Activated CD4-positive, alpha-beta T cell treated with anti-CD3 and anti-CD28 coated beads, Interleukin-2, amount 50 U/mL, for 48 hours (primary cell): ENCODE measurements around the gene GPR39.

ENCODE experiments used
- DNase-seq, 2 experiments: peaks; one replicate each; pipeline ENCODE4 v3.0.0-alpha.2; 2020

Gene GPR39

DNA sequence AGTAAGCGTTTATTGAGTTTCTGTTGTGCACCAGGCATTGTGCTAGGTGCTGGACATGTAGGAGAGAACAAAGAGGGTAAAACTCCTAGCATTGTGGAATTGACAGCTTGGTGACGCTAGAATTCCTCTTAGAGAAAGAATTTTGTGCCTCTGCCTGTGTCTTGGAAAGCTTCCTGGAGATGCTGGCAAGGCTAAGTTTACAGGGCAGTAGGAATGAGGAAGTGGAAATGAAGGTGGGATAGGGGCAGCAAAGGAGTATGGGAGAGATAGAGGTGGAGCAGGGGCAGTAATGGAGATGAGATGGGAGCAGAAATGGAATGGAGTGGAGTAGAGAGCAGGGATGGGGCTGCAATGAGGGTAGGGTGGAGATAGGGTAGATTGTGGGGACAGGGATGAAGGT lies 29.8 kb downstream of the GPR39 start:
- DNase-seq: no peak

DNA sequence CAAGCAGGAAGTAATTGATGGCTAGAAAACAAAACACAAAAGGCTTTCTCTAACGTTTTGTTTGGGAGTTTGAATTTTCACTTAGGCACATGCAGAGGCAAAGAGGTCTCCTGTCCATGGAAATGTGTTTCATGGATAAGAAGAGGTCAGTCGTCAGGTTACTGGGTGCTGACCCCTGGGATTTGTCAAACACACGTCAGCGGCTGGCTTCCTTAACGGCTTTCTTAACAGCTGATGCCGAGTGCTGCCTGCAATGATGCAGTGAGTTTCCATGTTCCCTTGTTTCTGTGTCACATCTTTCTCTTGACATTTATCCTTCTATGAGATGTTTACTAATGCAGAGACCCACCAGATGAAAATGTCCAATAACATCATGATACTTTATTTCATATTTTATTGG lies 31.7 kb downstream of the GPR39 start:
- no peak for DNase-seq

DNA sequence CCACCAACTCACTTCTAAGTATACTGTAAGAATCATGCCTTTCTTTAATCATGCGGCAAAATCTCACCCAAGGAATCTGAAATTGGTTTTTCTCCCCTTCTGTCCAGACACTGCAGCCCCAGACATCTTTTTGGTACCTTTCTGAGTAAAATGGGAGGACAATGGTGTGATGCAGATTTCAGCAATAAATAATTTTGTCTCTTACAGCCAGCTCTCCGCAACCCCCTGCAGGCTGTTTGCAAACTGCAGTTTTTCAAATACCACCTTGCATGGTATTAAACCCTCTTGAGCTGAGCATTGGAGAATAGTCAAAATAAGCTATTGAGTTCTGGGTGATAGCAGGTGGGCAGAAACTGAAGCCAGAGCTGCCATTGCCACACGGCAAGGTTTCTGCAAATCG lies 32.2 kb downstream of the GPR39 start:
- no peak for DNase-seq

DNA sequence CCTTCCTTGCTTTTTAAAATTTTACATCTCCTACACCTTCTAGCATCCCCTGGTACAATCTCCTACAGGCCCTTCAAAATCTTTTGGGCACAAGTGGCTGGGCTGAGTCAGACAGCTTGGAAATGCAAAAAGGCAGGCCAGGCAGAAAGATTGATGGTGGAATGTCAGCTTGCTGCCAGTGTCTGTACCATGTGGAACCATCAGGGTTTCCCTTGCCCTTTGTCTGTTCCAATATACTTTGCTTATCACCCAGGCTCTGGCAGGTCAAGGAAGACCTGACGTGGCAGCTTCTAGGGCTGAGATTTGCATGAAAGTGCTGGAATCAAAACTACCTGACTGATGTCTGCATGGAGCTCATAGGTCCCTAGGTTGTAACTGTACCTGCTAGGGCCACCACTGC lies 33.3 kb downstream of the GPR39 start:
- no peak for DNase-seq

DNA sequence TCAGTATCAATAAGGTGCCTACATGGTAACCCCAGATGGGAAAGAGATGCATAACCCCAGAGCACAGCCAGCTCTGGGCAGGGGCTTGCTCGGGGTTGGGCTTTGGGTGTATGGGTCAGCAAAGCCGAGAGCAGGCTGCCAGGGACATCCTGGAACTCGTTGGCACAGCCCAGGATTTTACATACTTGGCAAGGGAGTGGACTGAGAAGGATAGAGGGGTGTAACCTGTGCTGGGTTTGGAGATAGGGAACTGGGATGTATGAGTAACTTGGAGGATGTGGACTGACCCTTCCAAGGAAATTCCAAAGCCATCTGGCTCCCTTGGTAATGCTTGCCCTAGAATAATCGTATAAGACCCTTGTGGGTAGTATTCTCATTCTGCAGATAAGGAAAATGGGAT lies 44.2 kb downstream of the GPR39 start:
- DNase-seq: no peak

DNA sequence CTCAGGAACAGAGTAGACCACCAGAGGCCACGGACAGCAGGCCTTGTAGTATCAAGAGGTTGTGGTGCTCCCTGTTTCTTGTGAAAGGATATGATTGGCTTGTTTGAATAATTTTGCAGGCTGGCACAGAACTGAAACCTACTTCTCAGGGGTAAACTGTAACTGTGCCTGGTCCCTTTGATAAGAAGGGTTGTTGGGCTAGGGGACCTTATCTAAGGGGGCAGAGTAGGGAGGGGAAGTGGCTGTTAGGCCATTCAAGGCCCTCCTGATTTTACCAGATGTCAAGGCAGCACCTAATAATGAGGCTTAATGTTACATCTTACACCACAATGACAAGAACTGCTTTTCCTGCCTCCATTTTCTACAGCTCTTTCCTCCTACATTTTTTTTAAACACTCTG lies 45.6 kb downstream of the GPR39 start:
- no peak for DNase-seq

DNA sequence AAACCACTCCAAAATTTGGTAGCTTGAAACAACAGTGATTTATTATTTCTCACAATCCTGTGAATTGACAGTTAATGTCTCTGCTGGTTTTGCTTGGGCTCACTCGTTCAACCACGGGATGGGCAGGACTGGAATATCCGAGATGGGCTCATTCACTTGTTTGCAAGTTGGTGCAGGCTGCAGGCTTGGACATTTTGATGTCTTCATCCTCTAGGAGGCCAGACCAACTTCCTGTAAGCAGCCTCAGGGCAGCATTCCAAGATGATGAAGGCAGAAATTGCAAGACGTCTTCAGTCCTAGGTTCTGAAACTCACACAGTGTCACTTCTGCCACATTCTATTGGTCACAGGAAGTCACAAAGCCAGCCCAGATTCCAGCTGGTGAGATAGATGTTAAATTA lies 47.1 kb downstream of the GPR39 start:
- no peak for DNase-seq

DNA sequence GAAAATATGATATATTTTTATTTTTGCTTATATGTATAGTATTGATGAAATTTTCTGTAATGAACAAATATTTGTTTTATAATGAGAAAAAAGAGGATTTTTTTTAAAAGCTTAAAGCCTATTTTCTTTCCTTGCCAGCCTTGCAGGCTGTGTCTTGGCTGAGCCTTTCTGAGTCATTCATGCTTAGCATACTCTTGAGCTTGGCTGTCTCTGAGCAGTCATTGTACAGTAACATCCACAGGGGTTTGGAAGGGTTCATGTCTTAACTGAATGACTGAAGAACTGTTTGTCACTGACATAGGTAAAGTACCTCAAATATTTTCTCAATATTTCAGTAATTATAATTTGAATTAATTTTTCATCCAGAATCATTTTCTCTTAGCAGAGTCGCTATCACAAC lies 49.3 kb downstream of the GPR39 start:
- no peak for DNase-seq

DNA sequence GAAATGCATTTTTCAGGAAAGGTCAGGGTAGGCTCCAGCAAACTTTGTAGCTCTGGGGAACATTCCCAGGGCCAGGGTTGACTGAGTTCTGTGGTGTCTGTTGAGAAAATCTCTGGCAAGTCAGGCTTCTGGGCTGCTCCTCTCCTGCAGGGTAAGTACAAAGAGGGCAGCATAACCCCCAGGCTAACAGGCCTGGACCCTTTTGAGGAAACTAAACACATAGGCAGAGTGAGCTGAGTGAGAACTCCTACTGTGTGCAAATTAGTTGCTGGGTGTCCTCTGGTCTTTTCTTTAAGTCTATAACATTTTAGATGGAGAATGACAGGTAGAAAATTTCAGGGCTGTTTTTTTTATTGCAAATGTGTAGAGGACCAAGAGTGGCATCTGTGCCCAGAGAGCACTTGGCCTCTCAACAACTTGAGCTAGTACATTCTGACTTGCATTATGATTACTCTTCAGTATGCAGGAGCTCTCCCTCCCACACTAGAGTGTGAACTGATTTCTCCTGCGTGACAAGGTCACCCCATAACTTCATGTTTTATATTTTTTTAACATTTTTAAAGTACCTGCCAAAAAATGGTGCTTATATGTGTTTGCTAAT lies 49.9 kb downstream of the GPR39 start:
- no peak for DNase-seq

DNA sequence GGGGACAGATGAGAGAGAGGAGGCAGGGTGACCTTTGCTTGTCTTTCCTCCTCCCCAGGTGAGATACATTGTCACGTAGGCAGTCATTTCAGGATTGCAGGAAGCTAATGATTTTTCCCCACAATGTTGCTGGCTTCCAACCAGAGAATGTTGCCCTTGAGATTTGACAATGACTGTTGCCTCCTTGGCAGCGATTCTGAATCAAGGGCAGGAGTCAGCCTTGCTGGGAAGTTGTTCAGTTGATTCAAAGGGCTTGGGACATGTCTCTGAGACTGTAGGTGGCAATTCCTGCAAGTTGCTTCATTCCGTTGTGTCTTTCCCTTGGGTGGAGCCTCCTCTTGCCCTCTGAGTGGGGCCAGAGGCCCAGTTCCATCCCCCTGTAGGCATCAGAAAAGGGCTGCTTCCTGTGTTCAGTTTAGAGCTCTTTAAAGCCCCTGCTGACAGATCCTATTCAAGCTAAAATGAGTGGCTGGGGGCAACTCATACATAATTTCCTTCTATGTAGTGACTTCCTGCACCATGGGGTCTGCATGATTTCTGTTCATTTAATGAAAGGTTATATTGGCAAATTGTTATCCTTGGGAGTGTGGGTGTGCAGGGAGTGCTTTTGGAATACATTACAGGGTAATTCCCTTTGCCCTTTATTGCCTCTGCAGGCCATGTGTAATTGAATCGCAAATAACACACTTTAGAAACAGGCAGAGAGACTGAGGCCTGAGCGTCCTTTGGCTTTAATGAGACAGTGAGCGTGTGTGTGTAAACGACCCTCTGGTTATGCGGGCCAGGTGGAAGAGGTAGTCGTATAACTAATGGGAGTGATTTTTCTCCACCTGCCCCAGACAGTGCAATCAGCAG lies 52.4 kb downstream of the GPR39 start:
- DNase-seq: no peak

DNA sequence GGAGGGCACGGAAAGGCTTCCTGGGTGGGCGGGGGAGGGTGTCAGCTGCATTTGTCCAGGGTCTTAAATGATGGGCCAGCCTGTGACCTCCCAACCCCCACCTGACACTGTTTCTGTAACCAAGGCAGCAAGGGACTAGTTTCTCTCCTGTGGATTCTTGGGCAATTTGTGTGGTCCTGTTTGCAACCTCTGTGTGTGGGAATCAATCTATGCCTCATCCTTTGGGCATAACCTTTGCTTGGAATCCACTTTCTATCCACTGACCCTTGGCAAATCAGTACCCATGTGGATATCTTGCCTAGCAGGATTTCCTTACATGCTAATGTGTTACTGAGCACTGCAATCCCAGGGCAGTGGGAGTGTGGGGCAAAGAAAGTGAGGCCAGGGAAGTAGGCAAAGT lies 54.1 kb downstream of the GPR39 start:
- DNase-seq: no peak

DNA sequence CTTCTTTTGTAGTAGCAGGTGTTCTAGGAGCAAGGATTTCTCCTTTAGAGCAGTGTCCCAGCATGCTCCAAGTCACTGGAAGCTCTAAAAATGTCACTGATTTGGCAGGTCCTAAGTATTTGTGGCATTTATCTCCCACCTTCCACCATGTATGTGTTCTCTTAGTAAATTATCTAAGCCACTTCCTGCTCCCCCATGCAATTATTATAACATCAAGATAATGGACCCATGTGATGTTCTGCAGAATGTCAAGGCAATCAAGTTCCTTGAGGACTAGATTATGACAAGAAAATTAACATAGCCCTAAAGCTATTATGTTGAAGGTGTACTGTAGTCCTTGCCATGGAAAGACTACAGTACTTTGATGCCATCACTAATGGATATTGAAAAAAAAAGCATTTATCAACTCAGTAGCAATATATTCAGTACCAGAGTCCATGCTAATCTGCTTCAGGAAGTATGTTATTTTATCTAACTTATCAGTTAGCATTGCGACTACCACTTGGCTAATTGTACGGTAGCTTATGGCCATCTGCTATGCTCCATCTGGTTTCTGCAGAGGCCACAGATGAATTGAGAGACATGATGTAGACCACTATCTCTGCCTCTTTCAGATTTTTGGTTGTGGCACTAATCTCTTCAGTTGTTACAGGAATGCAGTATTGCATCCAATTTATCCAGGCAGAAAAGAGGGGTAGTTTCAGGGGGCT lies 56.7 kb downstream of the GPR39 start:
- DNase-seq: no peak

DNA sequence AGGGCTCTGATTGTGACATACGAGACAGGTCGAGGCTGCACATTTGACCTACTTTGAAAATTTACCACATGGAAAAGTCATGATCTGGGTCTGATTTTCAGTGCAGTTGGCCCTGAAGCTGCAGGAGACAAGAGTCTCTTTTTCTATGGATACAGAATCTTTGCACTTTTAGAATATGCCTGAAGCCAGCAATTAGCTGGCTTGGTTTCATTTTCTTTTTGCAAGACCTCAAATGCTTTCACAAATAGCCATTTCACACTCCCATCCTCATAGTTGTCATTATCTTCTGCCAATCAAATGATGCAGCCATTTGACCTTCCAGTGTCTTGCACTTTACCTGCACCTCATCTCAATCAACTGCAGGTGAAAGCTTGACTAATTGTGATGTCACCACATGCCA lies 59.0 kb downstream of the GPR39 start:
- DNase-seq: no peak

DNA sequence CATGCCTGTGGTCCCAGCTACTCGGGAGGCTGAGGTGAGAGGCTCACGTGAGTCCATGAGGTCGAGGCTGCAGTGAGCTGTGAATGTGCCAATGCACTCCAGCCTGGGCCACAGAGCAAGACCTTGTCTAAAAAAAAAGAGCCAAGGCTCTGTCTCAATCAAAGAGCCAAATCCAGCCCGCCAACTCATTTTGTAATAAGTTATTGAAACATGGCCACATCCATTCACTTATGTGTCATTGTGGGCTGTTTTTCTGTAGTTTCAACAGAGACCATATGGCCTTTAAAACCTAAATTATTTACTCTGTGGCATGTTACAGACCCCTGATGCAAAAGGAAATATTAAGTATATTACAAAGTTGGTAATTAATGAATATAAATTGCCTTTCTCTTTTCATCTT lies 60.8 kb downstream of the GPR39 start:
- DNase-seq: no peak

DNA sequence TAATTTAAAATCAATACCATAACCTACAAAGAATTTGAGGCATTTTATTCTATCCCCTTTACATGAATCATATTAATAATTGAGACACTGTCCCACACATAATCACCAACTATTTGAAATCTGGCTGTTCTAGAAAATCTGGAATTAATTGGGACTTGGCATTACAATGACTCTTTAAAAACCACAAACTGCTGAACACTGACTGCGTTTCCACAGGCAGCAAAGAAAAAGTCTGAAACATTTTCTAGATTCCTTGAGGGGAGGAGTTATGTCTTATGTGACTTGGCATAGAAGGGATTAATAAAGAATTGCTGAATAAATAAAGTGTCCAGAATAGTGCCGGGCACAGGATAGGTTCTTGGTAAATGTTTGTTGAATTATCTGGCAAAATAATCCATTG lies 61.4 kb downstream of the GPR39 start:
- no peak for DNase-seq

DNA sequence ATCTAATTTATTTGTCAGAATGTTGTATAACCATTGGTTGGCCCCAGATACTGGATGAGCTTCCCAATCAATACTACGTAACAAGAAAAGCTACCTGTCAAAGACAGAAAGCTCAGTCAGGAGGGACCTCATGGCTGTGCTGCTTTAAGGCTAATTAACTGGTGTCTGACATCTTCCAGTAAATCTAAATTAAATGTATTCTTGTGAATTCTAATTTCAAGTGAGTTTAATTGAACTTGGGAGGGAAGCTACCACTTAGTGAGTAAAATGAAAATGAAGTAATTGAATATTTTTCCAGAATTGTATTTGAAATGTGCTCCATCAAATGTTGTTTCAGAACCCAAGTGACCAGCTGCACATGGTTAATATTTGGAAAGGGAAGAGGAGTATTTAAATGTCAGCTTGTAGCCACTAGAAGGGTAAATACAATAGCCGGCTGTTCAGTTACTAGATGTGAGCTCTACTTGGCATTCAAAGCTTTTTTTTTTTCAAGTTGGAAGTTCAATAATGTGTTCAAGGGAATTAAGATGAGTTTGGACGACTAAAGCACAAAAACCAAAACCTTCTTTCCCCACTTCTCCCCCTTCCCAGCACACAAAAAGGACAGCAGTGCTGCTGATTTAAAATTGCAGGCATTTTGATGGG lies 62.0 kb downstream of the GPR39 start:
- DNase-seq: no peak

DNA sequence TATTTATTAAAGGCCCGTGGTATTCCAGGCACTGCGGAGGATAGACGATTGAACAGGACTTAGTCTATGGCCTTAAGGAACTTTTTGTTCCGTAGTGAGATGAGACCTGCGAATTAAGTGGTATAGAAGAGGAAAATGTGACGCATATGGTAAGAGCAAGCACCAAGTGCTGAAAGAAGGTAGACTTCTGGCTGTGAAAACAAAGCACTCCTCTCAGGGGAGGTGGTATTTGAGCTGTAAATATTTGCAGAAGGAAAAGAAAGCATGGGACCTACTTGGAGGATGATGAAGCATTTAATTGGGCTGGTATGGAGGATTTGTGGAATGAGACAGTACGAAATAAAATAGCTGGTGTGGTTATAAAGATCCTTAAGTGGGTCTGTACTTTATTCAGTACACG lies 62.5 kb downstream of the GPR39 start:
- no peak for DNase-seq

DNA sequence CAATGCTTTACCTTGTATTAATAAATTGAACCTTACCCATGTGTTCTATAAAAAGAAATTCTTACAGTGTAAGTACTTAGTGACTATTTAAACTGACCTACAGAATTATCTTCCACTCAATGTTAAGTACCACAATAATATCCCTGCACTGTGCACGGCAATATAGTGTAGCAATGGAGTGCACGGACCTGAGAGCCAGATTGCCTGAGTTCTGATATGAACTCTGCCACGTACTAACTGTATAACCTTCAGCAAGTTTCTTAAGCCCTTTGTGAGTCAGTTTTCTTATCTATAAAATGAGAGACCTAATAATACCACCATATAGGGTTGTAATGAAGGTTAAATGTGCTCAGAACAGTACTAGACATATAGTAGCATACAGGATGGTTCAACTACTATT lies 66.2 kb downstream of the GPR39 start:
- no peak for DNase-seq

DNA sequence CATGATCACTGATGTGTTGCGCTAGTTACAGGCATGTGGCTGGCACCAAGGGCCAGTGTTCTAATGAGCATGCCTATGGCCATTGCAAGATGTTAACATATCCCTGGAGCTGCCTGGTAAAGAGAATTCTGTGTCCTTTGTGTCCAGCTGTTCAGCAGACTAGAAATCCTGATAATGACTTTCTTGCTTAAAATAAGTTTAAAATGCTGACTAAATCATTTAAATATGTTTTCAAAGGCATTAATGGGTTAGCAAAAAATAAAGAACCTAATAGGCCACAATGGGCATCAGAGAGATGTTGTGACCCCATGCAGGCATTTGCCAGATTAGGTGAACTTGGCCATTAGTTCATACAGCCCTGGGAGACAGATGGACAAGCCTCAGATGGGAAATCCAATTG lies 67.5 kb downstream of the GPR39 start:
- no peak for DNase-seq

DNA sequence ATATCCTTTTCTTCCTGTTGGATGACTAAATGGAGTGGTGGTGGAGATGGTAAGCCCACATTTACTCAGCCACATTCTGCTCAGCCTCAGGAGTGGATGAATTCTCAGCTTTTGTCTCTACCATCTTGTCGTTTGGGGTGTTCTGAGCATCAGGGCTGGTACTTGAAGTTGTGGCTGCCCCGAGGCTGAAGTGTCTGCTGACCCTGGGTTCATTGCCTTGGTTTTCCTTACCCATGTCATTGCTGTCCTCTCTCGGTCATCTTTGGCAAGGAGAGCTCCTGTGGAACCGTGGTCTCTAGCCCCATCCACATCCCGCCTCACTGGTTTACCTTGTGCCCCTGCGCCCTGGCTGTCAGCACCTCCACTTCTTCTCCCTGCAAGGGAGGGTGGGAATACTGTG lies 71.9 kb downstream of the GPR39 start:
- DNase-seq: no peak

DNA sequence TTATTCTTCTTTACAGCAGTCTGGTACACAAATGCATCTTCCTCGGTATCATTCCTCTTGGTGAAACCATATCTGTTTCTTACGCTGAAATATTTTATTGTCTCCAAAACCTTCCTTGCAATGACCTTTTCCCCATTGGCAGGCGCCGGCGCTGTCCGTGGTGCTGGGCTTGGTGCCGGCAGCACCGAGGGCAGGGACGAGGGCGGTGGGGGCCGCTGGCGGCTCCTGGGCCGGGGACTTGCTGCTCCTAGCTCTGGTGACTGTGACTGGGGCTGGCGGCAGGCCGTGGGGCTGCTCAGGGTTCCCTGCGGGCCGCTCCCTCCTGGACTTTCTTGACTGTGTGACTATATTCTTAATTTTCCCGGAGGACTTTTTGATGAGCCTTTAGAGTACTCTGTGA lies 72.5 kb downstream of the GPR39 start:
- DNase-seq: no peak

DNA sequence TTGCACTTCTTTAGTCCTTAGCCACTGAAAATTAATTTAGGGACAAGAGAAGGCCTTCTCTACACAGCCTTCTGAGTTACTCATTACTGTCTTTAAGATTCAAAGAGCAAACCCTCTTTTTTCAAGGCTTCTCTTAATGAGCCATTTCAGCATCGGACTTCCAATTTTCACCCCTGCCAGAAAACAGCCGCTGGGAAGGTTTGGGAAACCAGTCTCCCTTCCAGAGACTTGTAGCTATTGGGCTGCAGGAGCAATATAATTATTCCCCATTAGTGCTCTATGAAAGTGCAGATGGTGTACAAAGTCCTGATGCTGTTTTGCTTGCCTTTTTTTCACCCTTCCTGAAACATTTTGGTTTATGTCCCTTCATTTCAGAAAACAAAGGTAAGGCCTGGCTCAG lies 79.3 kb downstream of the GPR39 start:
- no peak for DNase-seq

DNA sequence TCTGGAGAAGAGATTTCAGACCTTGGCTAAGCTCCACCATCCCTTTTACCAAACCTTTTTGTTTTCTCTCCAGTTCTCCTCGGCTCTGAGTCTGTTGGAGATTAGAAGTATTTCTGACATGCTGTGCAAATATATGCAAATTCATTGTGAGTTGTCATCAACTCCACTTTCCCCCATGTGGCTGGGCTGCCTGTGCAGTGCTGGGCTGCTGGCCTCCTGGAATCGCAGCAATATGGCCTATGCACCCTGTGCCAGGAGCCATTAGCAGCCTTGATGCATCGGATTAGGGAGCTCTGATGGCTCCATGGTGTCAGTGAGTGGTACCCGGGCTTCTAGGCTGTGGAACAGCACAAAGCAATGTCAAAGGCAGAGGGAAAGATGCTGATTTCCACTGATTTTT lies 80.0 kb downstream of the GPR39 start:
- no peak for DNase-seq

DNA sequence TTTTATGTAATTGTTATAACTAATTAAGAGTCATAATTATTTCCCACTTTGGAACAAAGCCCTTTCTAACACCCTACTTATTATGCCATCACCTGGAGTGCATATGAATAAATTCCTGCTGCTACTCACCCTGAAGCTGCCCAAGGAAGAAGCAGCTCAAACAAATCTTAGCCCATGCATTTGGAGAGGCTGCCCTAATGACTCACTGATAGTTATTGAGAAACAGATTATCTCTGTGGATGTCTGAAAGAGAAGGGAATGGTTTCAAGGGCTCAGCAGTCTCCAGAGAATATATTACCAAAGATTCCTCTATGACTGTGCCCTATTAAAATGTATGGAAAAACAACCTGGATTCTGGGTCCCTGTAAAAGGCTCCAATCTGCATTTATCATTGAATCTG lies 81.0 kb downstream of the GPR39 start:
- no peak for DNase-seq
